ENCODE data around the gene ARFIP1.
"Not testable (repeated sequence)": the region's sequence is repeated elsewhere in the genome, so short reads cannot be mapped to it uniquely, and the experiment has no call there.

Gene ARFIP1

GRCh38 chr4:152887981-152888380 is 108.2 kb downstream of the ARFIP1 start:
- in situ Hi-C loops (cut with MboI; ENCODE audit: low sequenced_read_pairs) = no loop called here

- in situ Hi-C loops (cut with MboI; ENCODE audit: low sequenced_read_pairs) = no loop called here
Observed at GRCh38 chr4:152892974-152893373, 113.2 kb downstream of the ARFIP1 start.

- in situ Hi-C loops (cut with MboI; ENCODE audit: low sequenced_read_pairs) = no loop called here
Observed at GRCh38 chr4:152894673-152895072, 114.9 kb downstream of the ARFIP1 start.

- in situ Hi-C loops (cut with MboI; ENCODE audit: low sequenced_read_pairs) = no loop called here
Observed at GRCh38 chr4:152896811-152897210, 117.1 kb downstream of the ARFIP1 start.

- in situ Hi-C loops (cut with MboI; ENCODE audit: low sequenced_read_pairs) = not testable (repeated sequence)
Observed at GRCh38 chr4:152898133-152898532, 118.4 kb downstream of the ARFIP1 start.

GRCh38 chr4:152898606-152899005 is 118.9 kb downstream of the ARFIP1 start:
- in situ Hi-C loops (cut with MboI; ENCODE audit: low sequenced_read_pairs) = no loop called here

GRCh38 chr4:152900395-152900794 is 120.6 kb downstream of the ARFIP1 start:
- in situ Hi-C loops (cut with MboI; ENCODE audit: low sequenced_read_pairs) = no loop called here

GRCh38 chr4:152901205-152901604 is 121.5 kb downstream of the ARFIP1 start:
- in situ Hi-C loops (cut with MboI; ENCODE audit: low sequenced_read_pairs) = no loop called here

GRCh38 chr4:152903658-152904057 is 123.9 kb downstream of the ARFIP1 start:
- in situ Hi-C loops (cut with MboI; ENCODE audit: low sequenced_read_pairs) = no loop called here

- in situ Hi-C loops (cut with MboI; ENCODE audit: low sequenced_read_pairs) = no loop called here
Observed at GRCh38 chr4:152909901-152910300, 130.1 kb downstream of the ARFIP1 start.

- in situ Hi-C loops (cut with MboI; ENCODE audit: low sequenced_read_pairs) = no loop called here
Observed at GRCh38 chr4:152910521-152910920, 130.8 kb downstream of the ARFIP1 start.

GRCh38 chr4:152917543-152918395 is 138.0 kb downstream of the ARFIP1 start:
- in situ Hi-C loops (cut with MboI; ENCODE audit: low sequenced_read_pairs) = no loop called here

- in situ Hi-C loops (cut with MboI; ENCODE audit: low sequenced_read_pairs) = no loop called here
Observed at GRCh38 chr4:152919826-152920225, 140.1 kb downstream of the ARFIP1 start.

GRCh38 chr4:152920768-152921167 is 141.0 kb downstream of the ARFIP1 start:
- in situ Hi-C loops (cut with MboI; ENCODE audit: low sequenced_read_pairs) = no loop called here

- in situ Hi-C loops (cut with MboI; ENCODE audit: low sequenced_read_pairs) = no loop called here
Observed at GRCh38 chr4:152921284-152921683, 141.5 kb downstream of the ARFIP1 start.

- in situ Hi-C loops (cut with MboI; ENCODE audit: low sequenced_read_pairs) = no loop called here
Observed at GRCh38 chr4:152925851-152926250, 146.1 kb downstream of the ARFIP1 start.

GRCh38 chr4:152926959-152927358 is 147.2 kb downstream of the ARFIP1 start:
- in situ Hi-C loops (cut with MboI; ENCODE audit: low sequenced_read_pairs) = no loop called here

- in situ Hi-C loops (cut with MboI; ENCODE audit: low sequenced_read_pairs) = no loop called here
Observed at GRCh38 chr4:152927737-152928136, 148.0 kb downstream of the ARFIP1 start.

- in situ Hi-C loops (cut with MboI; ENCODE audit: low sequenced_read_pairs) = no loop called here
Observed at GRCh38 chr4:152928286-152928685, 148.5 kb downstream of the ARFIP1 start.

- in situ Hi-C loops (cut with MboI; ENCODE audit: low sequenced_read_pairs) = no loop called here
Observed at GRCh38 chr4:152929888-152930287, 150.1 kb downstream of the ARFIP1 start.

GRCh38 chr4:152935143-152935542 is 155.4 kb downstream of the ARFIP1 start:
- in situ Hi-C loops (cut with MboI; ENCODE audit: low sequenced_read_pairs) = no loop called here

GRCh38 chr4:152935631-152936445 is 156.1 kb downstream of the ARFIP1 start, which contains the start of gene FHDC1:
TSS of gene FHDC1 (plus strand) at chr4:152936323. CDS start at chr4:152943058, 6,735 bp downstream.
- in situ Hi-C loops (cut with MboI; ENCODE audit: low sequenced_read_pairs) = no loop called here

All from HL-60/S4 treated with phorbol 12-myristate 13-acetate at 8.2 ng/mL for 4 days and 3 days (cell line).